ENCODE measurements around the gene ANKEF1.

DNA sequence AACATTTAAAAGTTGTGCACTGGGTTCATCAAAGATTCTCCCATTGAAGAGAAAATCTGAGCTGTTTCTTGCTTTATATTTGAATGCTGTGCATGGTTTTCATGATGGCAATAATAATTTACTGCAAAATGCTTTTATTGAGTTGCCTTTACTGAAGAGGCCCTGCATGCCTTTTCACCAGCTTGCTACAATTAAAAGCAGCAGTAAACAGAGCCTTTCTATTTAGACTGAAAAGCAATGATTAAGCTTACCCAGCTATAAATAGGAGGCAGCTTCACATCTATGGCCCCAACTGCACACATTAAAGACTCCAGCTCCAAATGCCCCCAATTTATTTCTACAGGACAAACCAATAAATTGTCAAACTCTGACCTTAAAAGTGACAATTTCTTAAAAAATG lies 70.3 kb downstream of the ANKEF1 start:
- no peak for TF ChIP-seq CTCF (IDR thresholded peaks at IDR 0.05)
- no peak for TF ChIP-seq ZFX (IDR thresholded peaks at IDR 0.05; ENCODE audit: borderline replicate concordance)

Measured in 22Rv1 (cell line).